Measurements from ENCODE around the gene S100A4.
"Not testable (repeated sequence)": the region's sequence is repeated elsewhere in the genome, so short reads cannot be mapped to it uniquely, and the experiment has no call there.

Gene S100A4

GRCh38 chr1:153532181-153532580, 13.4 kb downstream of the S100A4 start:
- DNase-seq: peak; percentile 50

DNA sequence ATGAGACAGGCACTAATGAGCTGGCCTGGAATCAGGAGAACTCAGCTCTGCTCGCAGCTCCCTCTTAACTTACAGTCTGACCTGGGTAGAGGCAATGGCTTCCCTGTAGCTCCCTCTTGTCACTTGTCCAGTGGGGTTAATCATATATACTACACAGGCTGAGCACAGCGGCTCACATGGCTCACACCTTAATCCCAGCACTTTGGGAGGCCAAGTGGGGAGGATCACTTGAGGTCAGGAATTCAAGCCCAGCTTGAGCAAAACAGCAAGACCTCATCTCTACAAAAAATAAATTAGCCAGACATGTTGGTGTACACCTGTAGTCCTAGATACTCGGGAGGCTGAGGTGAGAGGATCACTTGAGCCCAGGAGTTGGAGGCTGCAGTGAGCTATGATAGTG, 14.0 kb downstream of the S100A4 start:
- no peak for DNase-seq

GRCh38 chr1:153527683-153528040, 17.9 kb downstream of the S100A4 start:
- no peak for DNase-seq

GRCh38 chr1:153527023-153527682, 18.5 kb downstream of the S100A4 start:
- DNase-seq: no peak

- DNase-seq: no peak
These were observed 19.5 kb downstream of the S100A4 start for GRCh38 chr1:153526132-153526543.

GRCh38 chr1:153525088-153525728, 20.4 kb downstream of the S100A4 start:
- DNase-seq: no peak

DNA sequence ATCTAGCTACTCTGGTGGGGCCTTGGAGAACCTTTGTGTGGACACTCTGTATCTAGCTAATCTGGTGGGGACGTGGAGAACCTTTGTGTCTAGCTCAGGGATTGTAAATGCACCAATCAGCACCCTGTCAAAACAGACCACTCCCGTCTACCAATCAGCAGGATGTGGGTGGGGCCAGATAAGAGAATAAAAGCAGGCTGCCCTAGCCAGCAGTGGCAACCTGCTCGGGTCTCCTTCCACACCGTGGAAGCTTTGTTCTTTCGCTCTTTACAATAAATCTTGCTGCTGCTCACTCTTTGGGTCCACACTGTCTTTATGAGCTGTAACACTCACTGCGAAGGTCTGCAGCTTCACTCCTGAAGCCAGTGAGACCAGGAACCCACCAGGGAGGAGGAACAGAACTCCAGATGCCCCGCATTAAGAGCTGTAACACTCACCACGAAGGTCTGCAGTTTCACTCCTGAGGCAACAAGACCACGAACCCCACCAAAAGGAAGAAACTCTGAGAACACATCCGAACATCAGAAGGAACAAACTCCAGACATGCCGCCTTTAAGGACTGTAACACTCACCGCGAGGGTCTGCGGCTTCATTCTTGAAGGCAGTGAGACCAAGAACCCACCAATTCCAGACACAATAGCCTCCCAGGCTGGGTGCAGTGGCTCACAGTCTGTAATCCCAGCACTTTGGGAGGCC, 23.1 kb downstream of the S100A4 start:
- not testable (repeated sequence) for DNase-seq

DNA sequence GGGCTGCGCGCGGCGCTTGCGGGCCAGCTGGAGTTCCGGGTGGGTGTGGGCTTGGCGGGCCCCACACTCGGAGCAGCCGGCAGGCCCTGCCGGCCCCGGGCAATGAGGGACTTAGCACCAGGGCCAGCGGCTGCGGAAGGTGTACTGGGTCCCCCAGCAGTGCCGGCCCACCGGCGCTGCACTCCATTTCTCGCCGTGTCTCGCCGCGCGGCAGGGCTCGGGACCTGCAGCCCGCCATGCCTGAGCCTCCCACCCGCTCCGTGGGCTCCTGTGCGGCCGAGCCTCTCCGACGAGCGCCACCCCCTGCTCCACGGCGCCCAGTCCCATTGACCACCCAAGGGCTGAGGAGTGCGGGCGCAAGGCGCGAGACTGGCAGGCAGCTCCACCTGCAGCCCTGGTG, 23.8 kb downstream of the S100A4 start:
- DNase-seq: not testable (repeated sequence)

DNA sequence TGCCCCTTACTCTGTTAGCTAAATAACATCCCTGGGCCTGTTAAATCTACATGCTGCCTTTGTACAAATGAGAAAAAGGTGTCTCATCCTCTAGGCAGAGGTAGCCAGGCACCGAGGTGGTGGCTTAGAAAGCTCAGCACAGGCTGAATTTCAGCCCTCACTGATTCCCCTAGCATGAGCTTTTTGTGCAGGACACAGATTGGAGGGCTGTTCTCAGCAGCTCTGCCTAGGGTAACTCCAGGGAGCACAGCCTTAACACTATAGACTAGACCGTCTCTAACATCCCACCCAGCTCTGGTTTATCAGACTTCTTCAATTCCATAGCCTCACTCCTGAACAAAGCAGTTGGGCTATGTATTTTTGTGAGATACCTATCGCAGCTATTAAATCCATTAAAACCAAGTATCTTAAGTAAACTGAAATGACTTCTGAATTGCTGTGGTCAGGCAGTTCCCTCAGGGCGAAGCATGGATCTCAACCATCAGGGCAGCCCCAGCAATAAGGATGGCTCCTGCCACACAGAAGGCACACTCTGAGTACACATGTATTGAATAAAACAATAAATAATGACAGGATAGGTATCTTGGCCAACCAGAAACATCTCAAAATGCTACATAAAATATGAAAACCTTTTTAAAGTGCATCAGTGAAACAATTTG, 24.7 kb downstream of the S100A4 start:
- no peak for DNase-seq

DNA sequence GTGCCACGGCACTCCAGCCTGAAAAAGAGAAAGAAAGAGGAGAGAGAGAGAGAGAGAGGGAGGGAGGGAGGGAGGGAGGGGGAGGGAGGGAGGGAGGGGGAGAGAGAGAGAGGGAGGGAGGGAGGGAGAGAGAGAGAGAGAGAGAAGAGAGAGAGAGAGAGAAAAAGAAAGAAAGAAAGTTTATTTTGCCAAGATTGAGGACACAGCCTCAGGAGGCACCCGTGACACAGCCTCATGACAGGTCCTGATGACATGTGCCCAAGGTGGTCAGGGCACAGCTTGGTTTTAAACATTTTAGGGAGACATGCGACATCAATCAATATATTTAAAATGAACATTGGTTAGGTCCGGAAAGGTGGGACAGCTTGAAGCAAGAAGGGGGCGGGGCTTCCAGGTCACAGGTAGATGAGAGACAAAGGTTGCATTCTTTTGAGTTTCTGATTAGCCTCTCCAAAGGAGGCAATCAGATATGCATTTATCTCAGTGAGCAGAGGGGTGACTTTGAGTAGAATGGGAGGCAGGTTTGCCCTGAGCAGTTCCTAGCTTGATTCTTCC, 25.4 kb downstream of the S100A4 start:
- not testable (repeated sequence) for DNase-seq

DNA sequence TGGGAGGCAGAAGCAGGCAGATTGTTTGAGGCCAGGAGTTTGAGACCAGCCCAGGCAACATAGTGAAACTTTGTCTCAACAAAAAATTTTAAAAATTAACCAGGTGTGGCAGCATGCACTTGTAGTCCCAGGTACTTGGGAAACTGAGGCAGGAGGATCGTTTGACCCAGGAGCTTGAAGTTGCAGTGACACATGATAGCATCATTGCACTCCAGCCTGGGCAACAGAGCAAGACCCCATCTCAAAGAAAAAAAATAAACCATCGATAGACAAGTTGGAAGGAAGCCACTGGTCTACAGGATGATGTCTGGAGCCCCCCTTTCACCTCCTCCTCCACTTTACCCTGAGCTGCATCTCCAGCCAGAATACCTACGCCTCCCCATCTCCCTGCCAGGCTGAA, 26.4 kb downstream of the S100A4 start:
- DNase-seq: no peak

- no peak for DNase-seq
These were observed 29.9 kb downstream of the S100A4 start for GRCh38 chr1:153515504-153516394.

DNA sequence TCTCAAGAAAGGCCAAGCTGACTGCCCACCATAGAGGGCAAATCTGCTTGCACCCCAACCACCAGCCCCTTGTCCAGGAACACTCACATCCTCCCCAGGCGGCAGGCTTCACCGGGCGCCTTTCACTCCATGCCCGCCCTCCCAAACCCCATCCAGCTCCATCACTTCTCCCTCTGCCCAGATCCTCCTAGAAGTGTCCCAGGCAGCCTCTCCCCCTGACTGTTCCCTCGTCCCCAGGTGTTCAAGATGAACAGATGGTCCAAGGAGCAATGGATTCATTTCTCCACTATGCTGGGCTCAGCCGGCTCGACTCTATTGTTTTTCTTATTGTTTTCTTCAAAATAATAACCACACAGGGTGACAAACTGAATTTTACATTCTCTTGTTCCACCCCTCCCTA, 31.9 kb downstream of the S100A4 start:
- DNase-seq: no peak

DNA sequence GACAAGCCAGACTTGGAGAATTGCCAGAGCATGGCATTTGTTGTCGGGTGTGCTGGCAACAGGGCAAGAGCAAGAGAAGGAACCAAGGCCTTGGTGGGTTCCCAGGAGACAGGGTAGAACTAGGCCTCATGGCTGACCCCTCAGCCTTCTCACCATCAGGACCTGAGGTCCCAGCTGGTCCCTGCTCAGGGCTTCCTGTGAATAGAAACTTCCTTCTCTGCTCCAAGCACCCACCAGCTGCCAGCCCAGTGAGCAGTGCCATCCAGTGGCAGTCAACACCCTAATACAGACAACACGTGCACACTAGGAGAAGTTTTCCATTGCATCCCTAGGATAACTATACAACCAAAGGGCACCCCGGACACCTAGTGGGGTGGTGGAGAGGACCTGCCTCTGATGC, 32.6 kb downstream of the S100A4 start:
- no peak for DNase-seq

DNA sequence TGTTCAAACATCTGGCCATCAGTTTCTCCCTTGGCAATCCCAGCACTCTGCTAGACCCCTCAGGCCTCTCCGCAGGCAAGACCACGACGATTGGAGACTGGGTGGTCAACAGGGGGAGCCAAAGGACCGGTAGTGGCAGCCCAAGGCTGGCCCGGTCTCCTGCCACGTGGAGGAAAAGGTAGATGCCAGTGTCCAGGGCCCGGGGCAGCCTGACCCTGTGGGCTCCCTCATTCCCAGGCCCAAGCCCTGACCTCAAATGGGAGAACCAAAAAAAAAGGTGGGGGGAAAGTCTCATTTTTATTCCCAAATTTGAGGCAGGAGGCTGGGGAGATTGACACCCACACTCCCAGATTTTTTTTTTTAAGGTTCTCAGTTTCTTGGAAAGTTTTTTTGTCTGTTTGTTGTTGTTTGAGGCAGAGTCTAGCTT, 34.6 kb downstream of the S100A4 start:
- peak; percentile 70 for DNase-seq

DNA sequence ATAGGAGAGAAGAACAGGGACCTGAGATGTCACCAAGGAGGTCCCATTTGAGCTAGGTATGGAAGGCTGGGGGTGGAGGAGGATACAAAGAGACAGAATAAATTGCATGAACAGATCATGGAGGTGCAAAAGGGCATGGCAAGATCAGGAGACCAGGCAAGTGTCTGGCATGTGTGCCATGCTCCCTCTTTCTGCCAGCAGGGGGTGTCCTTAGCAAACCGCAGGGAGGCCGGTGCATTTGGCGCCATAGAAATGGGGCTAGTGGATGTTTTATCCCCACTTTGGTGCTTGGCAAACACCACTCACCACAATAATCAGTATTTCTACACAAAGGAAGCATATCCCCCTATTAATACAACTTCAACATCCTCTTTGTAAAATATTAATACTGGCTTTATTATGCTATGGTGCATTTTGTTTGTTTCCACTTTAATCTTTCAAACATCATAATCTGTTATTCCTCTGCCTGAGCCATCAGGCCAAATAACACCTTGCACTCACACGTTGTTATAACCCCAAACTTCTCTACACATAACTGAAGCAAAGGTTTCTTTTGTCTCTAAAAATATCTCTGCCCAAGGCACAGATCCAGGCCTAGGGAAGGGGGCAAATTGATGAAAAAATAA, 35.8 kb downstream of the S100A4 start:
- peak; percentile 60 for DNase-seq

DNA sequence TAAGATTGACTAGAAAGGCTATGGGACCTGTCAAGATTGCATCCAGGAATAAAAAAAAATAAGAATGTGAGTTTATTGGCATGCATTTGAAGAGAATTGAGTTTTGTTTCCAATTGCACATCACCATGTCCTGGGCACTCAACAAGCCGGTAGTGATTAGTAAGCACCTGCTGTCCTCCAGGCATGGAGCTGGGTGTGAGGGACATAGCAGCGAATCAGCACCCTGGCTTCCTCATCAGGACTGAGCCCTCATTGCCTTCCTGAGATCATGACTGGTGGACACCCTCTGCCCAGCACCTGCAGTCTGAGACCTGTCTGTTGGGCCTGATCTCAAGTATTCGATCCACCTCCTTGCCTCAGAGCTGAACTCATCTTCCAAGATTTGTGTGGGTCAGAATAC, 36.6 kb downstream of the S100A4 start:
- DNase-seq: no peak

GRCh38 chr1:153507926-153508583, 37.6 kb downstream of the S100A4 start:
- no peak for DNase-seq

- no peak for DNase-seq
These were observed 38.7 kb downstream of the S100A4 start for GRCh38 chr1:153506831-153507413.

GRCh38 chr1:153506386-153506785, 39.2 kb downstream of the S100A4 start:
- DNase-seq: no peak

DNA sequence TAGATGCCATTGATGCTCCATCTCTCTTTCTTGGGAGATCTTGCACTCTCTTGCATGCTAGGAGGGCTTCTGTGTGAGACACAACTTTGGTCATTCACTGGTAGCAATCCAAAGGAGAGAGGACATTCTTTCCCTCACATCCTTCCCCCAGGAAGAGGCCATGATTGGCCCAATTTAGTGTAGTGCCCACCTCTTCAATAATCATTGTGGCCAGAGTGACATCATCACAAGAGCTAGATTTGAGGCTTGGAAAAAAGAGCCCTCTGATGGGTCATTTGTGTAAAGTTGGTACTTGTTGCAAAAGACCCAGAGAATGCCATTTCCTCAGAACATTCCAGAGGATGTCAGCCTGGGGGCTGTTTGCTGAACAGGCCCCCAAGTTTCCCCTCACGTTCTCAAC, 40.0 kb downstream of the S100A4 start:
- no peak for DNase-seq

Data from NK-92 treated with Interleukin-12 subunit alpha and Interleukin-12 subunit beta, amount 100 ng/mL, for 24 hours (cell line).